ENCODE measurements around the gene ZFYVE28. TPM values are rescaled to one million over a fixed set of nuclear protein-coding genes. Genes with fewer than 3 reads are reported as not detected.
A peak's percentile ranks its signal among the peaks of the same experiment; 100 is the strongest.

ZFYVE28 gene
- total RNA-seq, 2 experiments from 2014 or later, result 6.1 to 6.3 TPM

- H3K4me3 Mint-ChIP-seq, result no peak overlapping the region
- ChIA-PET POLR2A (interaction anchor here (1.0 kb wide), 1 partner anchor 14 kb away, joined by 3 read pairs; the partner anchor contains the start of genes HAUS3 and POLN), CTCF (no interaction called here)
- no peaks in the 10 kb centered on the region for H3K9me3 Mint-ChIP-seq (ENCODE audit: insufficient read depth)
- ATAC-seq (no peak), DNase-seq (no peak)
- H3K27ac Mint-ChIP-seq, result no peak overlapping the region
- H3K27me3 Mint-ChIP-seq (ENCODE audit: low read depth), result no peaks in the 10 kb centered on the region
- no peaks in the 10 kb centered on the region for H3K36me3 Mint-ChIP-seq (ENCODE audit: low read depth)
- no peaks in the 10 kb centered on the region for H3K4me1 Mint-ChIP-seq (ENCODE audit: low read depth)
These were observed 162.8 kb downstream of the ZFYVE28 start for GRCh38 chr4:2255501-2256155.

- DNase-seq (peak; percentile 19), ATAC-seq (no peak)
- Mint-ChIP-seq H3K27me3 (ENCODE audit: low read depth) (no peaks in the 10 kb centered on the region), H3K4me3 (no peak overlapping the region), H3K27ac (no peak overlapping the region), H3K36me3 (ENCODE audit: low read depth) (no peaks in the 10 kb centered on the region), H3K9me3 (ENCODE audit: insufficient read depth) (no peaks in the 10 kb centered on the region), H3K4me1 (ENCODE audit: low read depth) (no peaks in the 10 kb centered on the region)
- CTCF ChIA-PET, result no interaction called here
- POLR2A ChIA-PET, result interaction anchor here (1.0 kb wide), 1 partner anchor 13 kb away, joined by 3 read pairs; the partner anchor contains the start of genes HAUS3 and POLN
These were observed 163.6 kb downstream of the ZFYVE28 start for GRCh38 chr4:2254665-2255500.

- peak; percentile 14 for DNase-seq
- H3K27ac Mint-ChIP-seq, result no peak overlapping the region
These were observed 165.0 kb downstream of the ZFYVE28 start for GRCh38 chr4:2253160-2254084.

GRCh38 chr4:2252530-2253091 is 165.8 kb downstream of the ZFYVE28 start:
- Mint-ChIP-seq H3K27me3 (ENCODE audit: low read depth) (no peaks in the 10 kb centered on the region), H3K9me3 (ENCODE audit: insufficient read depth) (no peaks in the 10 kb centered on the region), H3K27ac (no peak overlapping the region), H3K4me3 (no peak overlapping the region), H3K4me1 (ENCODE audit: low read depth) (no peaks in the 10 kb centered on the region), H3K36me3 (ENCODE audit: low read depth) (no peaks in the 10 kb centered on the region)
- CTCF ChIA-PET, result no interaction called here
- POLR2A ChIA-PET, result no interaction called here
- DNase-seq, result peak; percentile 13
- no peak for ATAC-seq

More at GRCh38 chr4:2253160-2254084, 165.0 kb downstream of the ZFYVE28 start:
- H3K9me3 Mint-ChIP-seq (ENCODE audit: insufficient read depth), result no peaks in the 10 kb centered on the region
- no peaks in the 10 kb centered on the region for H3K36me3 Mint-ChIP-seq (ENCODE audit: low read depth)
- ChIA-PET POLR2A (no interaction called here), CTCF (no interaction called here)
- H3K4me1 Mint-ChIP-seq (ENCODE audit: low read depth), result no peaks in the 10 kb centered on the region
- H3K4me3 Mint-ChIP-seq, result no peak overlapping the region
- no peaks in the 10 kb centered on the region for H3K27me3 Mint-ChIP-seq (ENCODE audit: low read depth)
- ATAC-seq, result no peak

- Mint-ChIP-seq H3K27ac (no peak overlapping the region), H3K9me3 (ENCODE audit: insufficient read depth) (no peaks in the 10 kb centered on the region), H3K27me3 (ENCODE audit: low read depth) (no peaks in the 10 kb centered on the region), H3K36me3 (ENCODE audit: low read depth) (no peaks in the 10 kb centered on the region), H3K4me1 (ENCODE audit: low read depth) (no peaks in the 10 kb centered on the region), H3K4me3 (no peak overlapping the region)
- POLR2A ChIA-PET, result no interaction called here
- CTCF ChIA-PET, result no interaction called here
- peak; percentile 16 for DNase-seq
- ATAC-seq, result no peak
These were observed 166.5 kb downstream of the ZFYVE28 start for GRCh38 chr4:2251795-2252529.

GRCh38 chr4:2251073-2251794 is 167.2 kb downstream of the ZFYVE28 start:
- H3K9me3 Mint-ChIP-seq (ENCODE audit: insufficient read depth), result no peaks in the 10 kb centered on the region
- CTCF ChIA-PET, result no interaction called here
- H3K27ac Mint-ChIP-seq, result no peak overlapping the region
- ATAC-seq, result no peak
- H3K4me3 Mint-ChIP-seq, result no peak overlapping the region
- POLR2A ChIA-PET, result interaction anchor here (1.7 kb wide), 1 partner anchor 10 kb away, joined by 4 read pairs; no protein-coding TSS in a partner anchor
- no peaks in the 10 kb centered on the region for H3K36me3 Mint-ChIP-seq (ENCODE audit: low read depth)
- no peaks in the 10 kb centered on the region for H3K27me3 Mint-ChIP-seq (ENCODE audit: low read depth)
- peak; percentile 17 for DNase-seq
- H3K4me1 Mint-ChIP-seq (ENCODE audit: low read depth), result no peaks in the 10 kb centered on the region

- H3K27ac Mint-ChIP-seq, result no peak overlapping the region
- ChIA-PET POLR2A (interaction anchor here (1.7 kb wide), 1 partner anchor 9 kb away, joined by 4 read pairs; no protein-coding TSS in a partner anchor), CTCF (no interaction called here)
- DNase-seq (peak; percentile 13), ATAC-seq (no peak)
- no peaks in the 10 kb centered on the region for H3K36me3 Mint-ChIP-seq (ENCODE audit: low read depth)
- H3K4me1 Mint-ChIP-seq (ENCODE audit: low read depth), result peaks cover 3% of the 10 kb centered on the region
- no peak overlapping the region for H3K4me3 Mint-ChIP-seq
- no peaks in the 10 kb centered on the region for H3K9me3 Mint-ChIP-seq (ENCODE audit: insufficient read depth)
- no peaks in the 10 kb centered on the region for H3K27me3 Mint-ChIP-seq (ENCODE audit: low read depth)
These were observed 167.9 kb downstream of the ZFYVE28 start for GRCh38 chr4:2250357-2251072.

GRCh38 chr4:2249526-2250356 is 168.7 kb downstream of the ZFYVE28 start:
- no peaks in the 10 kb centered on the region for H3K36me3 Mint-ChIP-seq (ENCODE audit: low read depth)
- ChIA-PET POLR2A (interaction anchor here (0.6 to 1.9 kb wide), 3 partner anchors 9 to 23 kb away, joined by 3 to 8 read pairs (median 4); partner anchors contain the start of gene MXD4), CTCF (interaction anchor here (0.9 kb wide), 1 partner anchor 12 kb away, joined by 3 read pairs; no protein-coding TSS in a partner anchor)
- DNase-seq, result peak; percentile 18
- no peak overlapping the region for H3K4me3 Mint-ChIP-seq
- peaks cover 11% of the 10 kb centered on the region for H3K4me1 Mint-ChIP-seq (ENCODE audit: low read depth)
- H3K27ac Mint-ChIP-seq, result no peak overlapping the region
- no peak for ATAC-seq
- H3K27me3 Mint-ChIP-seq (ENCODE audit: low read depth), result no peaks in the 10 kb centered on the region
- no peaks in the 10 kb centered on the region for H3K9me3 Mint-ChIP-seq (ENCODE audit: insufficient read depth)

- Mint-ChIP-seq H3K27me3 (ENCODE audit: low read depth) (peaks cover 1% of the 10 kb centered on the region), H3K27ac (no peak overlapping the region), H3K4me3 (no peak overlapping the region), H3K4me1 (ENCODE audit: low read depth) (peaks cover 15% of the 10 kb centered on the region), H3K9me3 (ENCODE audit: insufficient read depth) (no peaks in the 10 kb centered on the region), H3K36me3 (ENCODE audit: low read depth) (no peaks in the 10 kb centered on the region)
- ChIA-PET CTCF (interaction anchor here (0.8 to 0.9 kb wide), 2 partner anchors 11 to 41 kb away, joined by 3 read pairs; no protein-coding TSS in a partner anchor), POLR2A (interaction anchor here (1.9 kb wide), 1 partner anchor 14 kb away, joined by 8 read pairs; the partner anchor contains the start of gene MXD4)
- DNase-seq (peak; percentile 16), ATAC-seq (no peak)
These were observed 169.6 kb downstream of the ZFYVE28 start for GRCh38 chr4:2248821-2249261.

All from activated CD8-positive, alpha-beta T cell treated with anti-CD3 and anti-CD28 coated beads, Interleukin-2, amount 10 ng/mL, durations not matched to agents 7 days and 5 days (primary cell).